ENCODE results near the gene USP20.
"Not testable (repeated sequence)": the region's sequence is repeated elsewhere in the genome, so short reads cannot be mapped to it uniquely, and the experiment has no call there.

The USP20 gene

GRCh38 chr9:129890718-129891299 is 55.6 kb downstream of the USP20 start:
- DNase-seq (ENCODE audit: low spot score) = not testable (repeated sequence)

GRCh38 chr9:129891569-129891968 is 56.3 kb downstream of the USP20 start:
- no peak for DNase-seq (ENCODE audit: low spot score)

- peak; percentile 49 for DNase-seq (ENCODE audit: low spot score)
Measured at GRCh38 chr9:129894120-129894823, 59.0 kb downstream of the USP20 start.

GRCh38 chr9:129895376-129896268 is 60.4 kb downstream of the USP20 start:
- DNase-seq (ENCODE audit: low spot score) = peak; percentile 54

- no peak for DNase-seq (ENCODE audit: low spot score)
Measured at GRCh38 chr9:129897263-129897662, 62.0 kb downstream of the USP20 start.

- no peak for DNase-seq (ENCODE audit: low spot score)
Measured at GRCh38 chr9:129898185-129898584, 62.9 kb downstream of the USP20 start.

- DNase-seq (ENCODE audit: low spot score) = no peak
Measured at GRCh38 chr9:129899620-129900019, 64.4 kb downstream of the USP20 start.

GRCh38 chr9:129900263-129901027 is 65.2 kb downstream of the USP20 start:
- DNase-seq (ENCODE audit: low spot score) = no peak

- DNase-seq (ENCODE audit: low spot score) = no peak
Measured at GRCh38 chr9:129901993-129902739, 66.9 kb downstream of the USP20 start.

GRCh38 chr9:129902740-129903134 is 67.5 kb downstream of the USP20 start:
- DNase-seq (ENCODE audit: low spot score) = no peak

- DNase-seq (ENCODE audit: low spot score) = no peak
Measured at GRCh38 chr9:129904734-129905133, 69.5 kb downstream of the USP20 start.

- DNase-seq (ENCODE audit: low spot score) = no peak
Measured at GRCh38 chr9:129906298-129906697, 71.0 kb downstream of the USP20 start.

- DNase-seq (ENCODE audit: low spot score) = no peak
Measured at GRCh38 chr9:129907201-129907600, 71.9 kb downstream of the USP20 start.

- no peak for DNase-seq (ENCODE audit: low spot score)
Measured at GRCh38 chr9:129908906-129909305, 73.6 kb downstream of the USP20 start.

- no peak for DNase-seq (ENCODE audit: low spot score)
Measured at GRCh38 chr9:129909851-129910250, 74.6 kb downstream of the USP20 start.

GRCh38 chr9:129910628-129911567 is 75.6 kb downstream of the USP20 start:
- no peak for DNase-seq (ENCODE audit: low spot score)

GRCh38 chr9:129914051-129914450 is 78.8 kb downstream of the USP20 start:
- DNase-seq (ENCODE audit: low spot score) = no peak

- no peak for DNase-seq (ENCODE audit: low spot score)
Measured at GRCh38 chr9:129916707-129917106, 81.4 kb downstream of the USP20 start.

GRCh38 chr9:129918296-129918950 is 83.2 kb downstream of the USP20 start:
- no peak for DNase-seq (ENCODE audit: low spot score)

- no peak for DNase-seq (ENCODE audit: low spot score)
Measured at GRCh38 chr9:129919277-129919676, 84.0 kb downstream of the USP20 start.
